Naive thymus-derived CD4-positive, alpha-beta T cell (primary cell): ENCODE measurements around the gene ZSWIM8. TPM values are rescaled to one million over a fixed set of nuclear protein-coding genes. Genes with fewer than 3 reads are reported as not detected.

Experiments used
- ATAC-seq: fragments of 150-1000 bp; cut with Tn5 transposase; 2 replicates; pipeline ENCODE4 v1.10.0; 2021; ENCODE audit warnings: mild to moderate bottlenecking, moderate library complexity
- CTCF ChIA-PET: fragments of 350-600 bp; sonication (Branson Sonifier 250); formaldehyde crosslinking; loops from one replicate; lab custom pipeline; 2021; ENCODE audit warnings: antibody characterized with exemption; lab: Charles Lee
- POLR2A ChIA-PET: fragments of 350-600 bp; sonication (Branson Sonifier 250); formaldehyde crosslinking; loops from one replicate; lab custom pipeline; 2021; ENCODE audit warnings: antibody characterized with exemption, inconsistent platforms; lab: Charles Lee
- DNase-seq, 9 donors: peaks; one replicate each; pipeline versions ENCODE4 v3.0.0 to v3.0.0-alpha.2; 2020 to 2022; ENCODE audit warnings: mixed read lengths in 1 of 9
- H3K27ac ChIP-seq: one replicate; pipeline ENCODE4 v1.7.0; 2013; ENCODE audit warnings: mild to moderate bottlenecking, low read depth, low read length, moderate library complexity
- H3K27me3 ChIP-seq, 2 donors: one replicate each; pipeline ENCODE4 v1.7.0; 2013; ENCODE audit warnings: low read length in 2 of 2, mild to moderate bottlenecking in 2 of 2, moderate library complexity in 2 of 2; ENCODE audit not compliant: control insufficient read depth in 2 of 2, insufficient read depth in 2 of 2
- H3K36me3 ChIP-seq, 3 experiments: 1 replicate in 2 of 3; 2 replicates in 1 of 3; pipeline ENCODE4 v1.7.0; 2013; ENCODE audit warnings: low read length in 3 of 3, mild to moderate bottlenecking in 3 of 3, moderate library complexity in 1 of 3; ENCODE audit not compliant: insufficient read depth in 3 of 3, control insufficient read depth in 2 of 3
- H3K4me1 ChIP-seq, 2 donors: one replicate each; pipeline ENCODE4 v1.7.0; 2013; ENCODE audit warnings: low read length in 2 of 2, mild to moderate bottlenecking in 2 of 2, moderate library complexity in 1 of 2; ENCODE audit not compliant: control insufficient read depth in 2 of 2, insufficient read depth in 2 of 2
- H3K4me3 ChIP-seq: 2 replicates; pipeline ENCODE4 v1.7.0; 2013; ENCODE audit warnings: mild to moderate bottlenecking, low read length
- H3K9me3 ChIP-seq, 3 experiments: 1 replicate in 2 of 3; 2 replicates in 1 of 3; pipeline ENCODE4 v1.7.0; 2013; ENCODE audit warnings: low read length in 3 of 3; ENCODE audit not compliant: control insufficient read depth in 2 of 3
- H3K27ac Mint-ChIP-seq, 9 donors: one replicate each; pipeline ENCODE4 v1.8.0; 2020 to 2022; ENCODE audit warnings: mixed read lengths in 9 of 9, mild to moderate bottlenecking in 8 of 9, moderate library complexity in 5 of 9, inconsistent platforms in 2 of 9
- H3K27me3 Mint-ChIP-seq, 5 donors: one replicate each; pipeline ENCODE4 v1.8.0; 2021 to 2022; ENCODE audit warnings: mixed read lengths in 5 of 5, mild to moderate bottlenecking in 1 of 5
- H3K36me3 Mint-ChIP-seq, 5 donors: one replicate each; pipeline ENCODE4 v1.8.0; 2020 to 2022; ENCODE audit warnings: mixed read lengths in 5 of 5, mild to moderate bottlenecking in 3 of 5, inconsistent platforms in 1 of 5
- H3K4me1 Mint-ChIP-seq, 7 donors: one replicate each; pipeline ENCODE4 v1.8.0; 2020 to 2022; ENCODE audit warnings: mixed read lengths in 7 of 7, mild to moderate bottlenecking in 3 of 7, inconsistent platforms in 1 of 7
- H3K4me3 Mint-ChIP-seq, 10 donors: one replicate each; pipeline ENCODE4 v1.8.0; 2020 to 2022; ENCODE audit warnings: mild to moderate bottlenecking in 10 of 10, mixed read lengths in 10 of 10, moderate library complexity in 6 of 10, inconsistent platforms in 2 of 10
- H3K9me3 Mint-ChIP-seq, 11 donors: one replicate each; pipeline ENCODE4 v1.8.0; 2020 to 2022; ENCODE audit warnings: mixed read lengths in 11 of 11, mild to moderate bottlenecking in 4 of 11, inconsistent platforms in 1 of 11, moderate library complexity in 1 of 11
- intact Hi-C, 2 donors: fragments of 100-400 bp; cut with micrococcal nuclease; formaldehyde crosslinking; loops; one replicate each; pipeline ENCODE4 v1.15.1; 2023
- polyA plus RNA-seq, 2 donors: library from polyadenylated mRNA; unstranded; fragments of 300-500 nt; fragmentation: Illumina TruSeq; gene quantifications; one replicate each; pipeline ENCODE4 v1.2.3, GENCODE V29; 2021
- total RNA-seq, 6 experiments: library from RNA in 5 of 6; stranded (reverse) in 5 of 6; gene quantifications; 1 replicate in 5 of 6; 2 replicates in 1 of 6; pipeline ENCODE4 v1.2.3 and lab custom pipeline; 2021 to 2026

Gene ZSWIM8
- total and polyA plus RNA-seq, 7 experiments from 2014 or later, result 9.9 to 102 (median 82.0) TPM

GRCh38 chr10:73812657-73813056 is 27.3 kb downstream of the ZSWIM8 start:
- Histone ChIP-seq H3K4me1 (peaks cover 19% of the 10 kb centered on the region in 2 donors), H3K36me3 (peaks cover 0 to 69% (median 4%) of the 10 kb centered on the region in 3 experiments), H3K27ac (peak overlapping the region; percentile 57), H3K4me3 (no peak overlapping the region), H3K27me3 (no peaks in the 10 kb centered on the region), H3K9me3 (no peaks in the 10 kb centered on the region)
- Mint-ChIP-seq H3K27me3 (no peaks in the 10 kb centered on the region), H3K27ac (peak overlapping the region; percentile 72 to 91 (median 86)), H3K4me3 (peak overlapping the region; percentile 29 to 95 (median 60)), H3K9me3 (peaks cover 0 to 2% (median 0%) of the 10 kb centered on the region in 11 donors), H3K36me3 (peaks cover 0 to 49% (median 27%) of the 10 kb centered on the region in 5 donors), H3K4me1 (peaks cover 22 to 37% (median 31%) of the 10 kb centered on the region in 7 donors)
- ChIA-PET CTCF (interaction anchor here (0.6 kb wide), 1 partner anchor 50 kb away, joined by 3 read pairs; no protein-coding TSS in a partner anchor), POLR2A (interaction anchor here (0.6 to 12.8 kb wide), 8 partner anchors 19 to 376 kb away, joined by 3 to 150 read pairs (median 3); partner anchors contain the start of genes CHCHD1 and ZSWIM8)
- ATAC-seq (no peak), DNase-seq (no peak)
- intact Hi-C loops, result loop anchor here in 1 of 2 donors (5.0 kb wide), 1 partner anchor 315 kb away; the partner anchor contains the start of gene PPP3CB

GRCh38 chr10:73813333-73813732 is 27.9 kb downstream of the ZSWIM8 start:
- H3K27me3 Mint-ChIP-seq, result no peaks in the 10 kb centered on the region
- DNase-seq, result no peak
- H3K36me3 Mint-ChIP-seq, result peaks cover 0 to 50% (median 27%) of the 10 kb centered on the region in 5 donors
- intact Hi-C loops, result loop anchor here in 1 of 2 donors (5.0 kb wide), 1 partner anchor 316 kb away; the partner anchor contains the start of gene PPP3CB
- H3K9me3 Mint-ChIP-seq, result peaks cover 0 to 2% (median 0%) of the 10 kb centered on the region in 11 donors
- Histone ChIP-seq H3K27ac (no peak overlapping the region), H3K36me3 (peaks cover 0 to 69% (median 4%) of the 10 kb centered on the region in 3 experiments), H3K27me3 (no peaks in the 10 kb centered on the region), H3K9me3 (no peaks in the 10 kb centered on the region), H3K4me3 (no peak overlapping the region), H3K4me1 (peaks cover 15 to 19% of the 10 kb centered on the region in 2 donors)
- peaks cover 23 to 33% (median 27%) of the 10 kb centered on the region in 7 donors for H3K4me1 Mint-ChIP-seq
- ChIA-PET CTCF (no interaction called here), POLR2A (interaction anchor here (0.6 to 1.5 kb wide), 5 partner anchors 14 to 371 kb away, joined by 3 to 7 read pairs (median 3); a partner anchor contains a TSS)
- peak overlapping the region in 2 of 10 donors; percentile 39 to 62 for H3K4me3 Mint-ChIP-seq
- ATAC-seq, result no peak
- H3K27ac Mint-ChIP-seq, result peak overlapping the region; percentile 64 to 91 (median 86)

GRCh38 chr10:73814276-73814895 is 29.0 kb downstream of the ZSWIM8 start:
- ChIA-PET CTCF (no interaction called here), POLR2A (interaction anchor here (1.0 to 1.5 kb wide), 2 partner anchors 28 to 43 kb away, joined by 3 to 7 read pairs; a partner anchor contains a TSS)
- no peak for ATAC-seq
- intact Hi-C loops, result loop anchor here in 1 of 2 donors (5.0 kb wide), 1 partner anchor 317 kb away; the partner anchor contains the start of gene PPP3CB
- peaks cover 0 to 69% (median 7%) of the 10 kb centered on the region in 3 experiments for H3K36me3 ChIP-seq
- Mint-ChIP-seq H3K4me1 (peaks cover 13 to 22% (median 19%) of the 10 kb centered on the region in 7 donors), H3K27ac (peak overlapping the region in 2 of 9 donors; percentile 41 to 53), H3K9me3 (peaks cover 0 to 2% (median 0%) of the 10 kb centered on the region in 11 donors), H3K4me3 (no peak overlapping the region), H3K27me3 (no peaks in the 10 kb centered on the region), H3K36me3 (peaks cover 0 to 52% (median 21%) of the 10 kb centered on the region in 5 donors)
- H3K4me1 ChIP-seq, result peaks cover 8 to 11% of the 10 kb centered on the region in 2 donors
- H3K4me3 ChIP-seq, result no peak overlapping the region
- no peaks in the 10 kb centered on the region for H3K9me3 ChIP-seq
- no peak overlapping the region for H3K27ac ChIP-seq
- H3K27me3 ChIP-seq, result no peaks in the 10 kb centered on the region
- no peak for DNase-seq

DNA sequence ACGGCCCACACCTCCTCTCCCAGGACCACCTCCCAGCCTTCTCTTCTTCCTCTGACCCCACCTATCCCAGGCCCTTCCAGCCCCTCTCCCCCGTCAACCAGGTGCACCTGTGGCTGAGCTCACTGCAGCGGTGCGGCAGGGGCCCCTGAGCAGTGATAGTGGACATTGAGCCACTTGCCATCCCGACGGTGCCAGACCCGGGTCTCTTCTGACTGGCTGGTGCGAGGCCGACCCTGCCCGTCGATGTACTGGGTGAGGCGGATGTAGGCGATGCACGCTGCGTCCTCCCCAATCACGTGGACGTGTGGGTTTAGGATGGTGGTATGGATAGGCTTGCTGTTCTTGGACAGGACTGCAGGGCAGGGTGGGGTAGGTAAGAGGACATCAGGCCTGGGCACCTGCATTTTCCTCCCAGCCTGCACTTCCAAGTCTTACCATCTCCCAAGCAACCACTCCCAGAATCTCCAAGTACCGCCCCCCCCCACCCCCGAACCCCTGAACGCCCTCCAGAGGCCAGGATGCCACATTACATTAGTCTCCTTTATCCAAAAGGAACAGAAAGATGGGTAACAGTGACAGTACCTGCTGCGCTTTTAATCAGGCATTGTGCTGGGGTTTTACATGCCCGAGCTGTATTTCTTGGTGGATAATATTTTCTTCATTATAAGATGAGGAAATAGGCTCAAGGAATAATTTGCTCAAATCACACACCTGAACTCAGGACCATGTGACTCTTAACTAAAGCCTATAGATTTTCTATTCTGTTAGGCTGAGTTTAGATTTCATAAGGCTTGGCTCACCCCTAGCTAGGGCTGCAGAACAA is 29.7 kb downstream of the ZSWIM8 start:
- intact Hi-C loops, result loop anchor here in 1 of 2 donors (5.0 kb wide), 1 partner anchor 318 kb away; the partner anchor contains the start of gene PPP3CB
- H3K27ac Mint-ChIP-seq, result peak overlapping the region in 3 of 9 donors; percentile 41 to 53 (median 46)
- Histone ChIP-seq H3K27me3 (no peaks in the 10 kb centered on the region), H3K4me3 (no peak overlapping the region), H3K27ac (no peak overlapping the region), H3K9me3 (no peaks in the 10 kb centered on the region), H3K4me1 (peaks cover under 1 to 5% of the 10 kb centered on the region in 2 donors), H3K36me3 (peaks cover 0 to 74% (median 8%) of the 10 kb centered on the region in 3 experiments)
- ChIA-PET POLR2A (interaction anchor here (1.0 to 1.5 kb wide), 4 partner anchors 39 to 319 kb away, joined by 3 to 7 read pairs (median 4); partner anchors contain the start of genes CAMK2G and PPP3CB), CTCF (no interaction called here)
- no peak for ATAC-seq
- H3K9me3 Mint-ChIP-seq, result peaks cover 0 to 2% (median 0%) of the 10 kb centered on the region in 11 donors
- peaks cover 0 to 56% (median 19%) of the 10 kb centered on the region in 5 donors for H3K36me3 Mint-ChIP-seq
- no peak overlapping the region for H3K4me3 Mint-ChIP-seq
- no peaks in the 10 kb centered on the region for H3K27me3 Mint-ChIP-seq
- no peak for DNase-seq
- H3K4me1 Mint-ChIP-seq, result peaks cover 5 to 19% (median 12%) of the 10 kb centered on the region in 7 donors

GRCh38 chr10:73815719-73816030 is 30.3 kb downstream of the ZSWIM8 start:
- Mint-ChIP-seq H3K4me3 (no peak overlapping the region), H3K36me3 (peaks cover 0 to 58% (median 15%) of the 10 kb centered on the region in 5 donors), H3K27ac (peak overlapping the region in 4 of 9 donors; percentile 21 to 56 (median 31)), H3K9me3 (peaks cover 0 to 2% (median 0%) of the 10 kb centered on the region in 11 donors), H3K27me3 (no peaks in the 10 kb centered on the region), H3K4me1 (peaks cover 0 to 14% (median 7%) of the 10 kb centered on the region in 7 donors)
- H3K9me3 ChIP-seq, result no peaks in the 10 kb centered on the region
- ATAC-seq, result no peak
- H3K36me3 ChIP-seq, result peaks cover 0 to 75% (median 8%) of the 10 kb centered on the region in 3 experiments
- H3K4me3 ChIP-seq, result no peak overlapping the region
- peaks cover 0 to 1% of the 10 kb centered on the region in 2 donors for H3K4me1 ChIP-seq
- DNase-seq, result no peak
- ChIA-PET POLR2A (interaction anchor here (1.0 to 1.4 kb wide), 3 partner anchors 38 to 319 kb away, joined by 3 to 5 read pairs (median 4); partner anchors contain the start of genes CAMK2G and PPP3CB), CTCF (no interaction called here)
- no peaks in the 10 kb centered on the region for H3K27me3 ChIP-seq
- intact Hi-C loops, result no loop called here
- H3K27ac ChIP-seq, result no peak overlapping the region
